DLD1 (cell line): ENCODE results near the gene PARP2.

Source experiments
- in situ Hi-C: cut with HindIII; loops from 2 replicates; pipeline ENCODE4 v1.10.0; 2017; ENCODE audit warnings: low sequenced_read_pairs

Gene PARP2

DNA sequence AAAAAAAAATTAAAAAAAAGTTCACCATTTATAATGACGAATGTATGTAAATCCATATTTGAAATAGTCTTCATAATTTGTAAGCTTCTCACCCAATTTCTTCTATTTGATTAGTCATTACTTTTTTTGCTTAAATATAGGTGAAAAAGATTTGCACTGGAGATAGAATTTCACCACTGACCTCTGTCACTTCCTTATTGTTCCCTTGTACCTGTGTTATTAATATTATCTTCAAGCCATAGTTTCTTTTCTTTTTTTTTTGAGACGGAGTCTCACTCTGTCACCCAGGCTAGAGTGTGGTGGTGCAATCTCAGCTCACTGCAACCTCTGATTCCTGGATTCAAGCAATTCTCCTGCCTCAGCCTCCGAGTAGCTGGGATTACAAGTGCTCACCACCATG lies 54.1 kb downstream of the PARP2 start:
- in situ Hi-C loops = no loop called here

DNA sequence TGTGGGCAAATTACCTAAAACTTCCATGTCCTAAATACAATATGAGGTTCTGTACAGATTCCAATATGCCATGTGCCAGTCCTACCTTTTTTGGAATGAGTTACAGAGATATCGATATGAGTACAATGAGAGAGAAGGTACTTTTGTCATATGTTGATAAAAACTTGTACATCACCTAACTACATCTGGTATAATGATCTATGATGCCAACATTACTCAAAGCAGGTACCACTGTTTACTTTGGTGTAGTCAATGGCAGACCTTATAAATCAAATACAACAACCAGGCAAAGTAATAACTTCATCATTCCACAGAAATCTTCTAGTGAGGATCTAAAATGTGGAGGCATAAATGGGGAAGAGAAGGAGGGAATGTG lies 57.1 kb downstream of the PARP2 start:
- in situ Hi-C loops = no loop called here

DNA sequence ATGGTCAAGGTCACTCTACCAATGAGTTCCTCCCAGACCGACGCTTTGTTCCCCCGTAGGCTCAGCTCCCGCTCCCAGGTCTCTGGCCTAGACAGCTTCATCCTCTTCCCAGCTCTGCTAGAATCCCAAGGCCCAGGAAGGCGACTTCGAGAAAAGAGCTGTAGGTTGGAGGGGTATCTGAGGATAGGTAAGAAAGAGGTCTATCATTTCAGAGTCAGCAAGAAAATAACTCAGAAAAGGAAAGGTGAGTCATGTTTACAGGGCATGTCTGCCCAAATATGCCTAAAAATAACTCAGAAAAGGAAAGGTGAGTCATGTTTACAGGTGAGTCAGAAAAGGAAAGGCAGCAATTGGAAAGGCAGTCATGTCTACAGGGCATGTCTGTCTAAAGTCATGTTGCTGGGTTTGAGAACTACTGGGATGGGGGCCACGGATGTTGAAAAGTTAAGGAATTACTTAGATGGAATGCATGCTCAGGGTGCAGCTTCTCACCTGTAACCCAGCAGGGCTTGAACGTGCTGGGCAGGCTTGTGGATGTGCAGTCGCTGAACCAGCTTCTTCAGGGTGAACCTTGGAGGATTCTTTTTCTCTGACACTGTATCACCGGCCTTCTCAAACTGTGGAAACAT lies 57.6 kb downstream of the PARP2 start:
- in situ Hi-C loops = no loop called here

DNA sequence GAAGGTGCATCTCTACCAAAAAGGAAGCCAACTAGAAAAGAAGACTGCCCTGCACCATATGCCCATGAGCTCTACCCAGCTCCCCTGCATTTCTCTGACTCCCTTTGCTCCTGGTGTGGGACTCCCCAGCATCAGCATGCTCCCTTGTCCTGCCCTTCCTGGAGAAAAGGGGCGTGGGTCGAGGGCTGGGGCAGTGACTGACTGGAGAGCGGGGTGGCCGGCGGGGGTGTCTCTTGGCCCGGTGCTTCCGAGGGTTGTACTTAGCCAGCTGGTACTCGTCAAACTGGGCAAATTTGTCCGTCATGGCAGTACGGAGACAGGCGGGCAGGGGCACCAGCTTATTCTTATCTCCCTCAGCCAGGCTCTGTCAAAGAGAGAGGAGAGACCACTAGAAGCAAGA lies 60.1 kb downstream of the PARP2 start:
- in situ Hi-C loops = no loop called here
